HG03025 (cell line): ENCODE measurements around the gene CDV3.
"Not testable (repeated sequence)": the region's sequence is repeated elsewhere in the genome, so short reads cannot be mapped to it uniquely, and the experiment has no call there.

ENCODE experiments used
- ATAC-seq: cut with Tn5 transposase; IDR thresholded peaks from one replicate; pipeline ENCODE4 v1.9.1; 2021; ENCODE audit warnings: mild to moderate bottlenecking, moderate library complexity; ENCODE audit not compliant: unreplicated experiment, low FRiP score

The CDV3 gene

DNA sequence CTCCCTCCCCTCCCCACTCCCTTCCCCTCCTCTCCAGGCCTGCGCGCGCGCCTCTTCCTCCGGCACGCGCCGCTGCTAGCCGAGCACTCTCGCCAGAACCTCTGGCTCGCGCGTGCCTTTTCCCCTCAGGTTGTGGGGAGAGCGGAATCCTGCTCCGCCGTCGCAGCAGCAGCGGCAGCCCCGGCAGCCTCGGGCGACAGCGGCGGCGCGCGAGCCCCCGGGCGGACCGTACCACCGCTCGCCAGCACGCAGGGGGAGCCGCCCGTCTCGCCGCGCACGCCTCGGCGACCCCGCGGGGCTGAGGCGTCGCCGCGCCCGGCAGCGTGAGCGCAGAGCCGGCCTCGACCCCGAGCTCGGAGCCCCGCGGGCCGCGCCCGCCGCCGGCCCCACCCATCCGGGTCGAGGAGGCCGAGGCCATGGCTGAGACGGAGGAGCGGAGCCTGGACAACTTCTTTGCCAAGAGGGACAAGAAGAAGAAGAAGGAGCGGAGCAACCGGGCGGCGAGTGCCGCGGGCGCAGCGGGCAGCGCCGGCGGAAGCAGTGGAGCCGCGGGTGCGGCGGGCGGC lies at the start of gene CDV3:
TSS of gene CDV3 (plus strand) at position 58 of the 566 bp plus-strand sequence. CDS start at position 417, 359 bp downstream.
- peak; percentile 15 for ATAC-seq

DNA sequence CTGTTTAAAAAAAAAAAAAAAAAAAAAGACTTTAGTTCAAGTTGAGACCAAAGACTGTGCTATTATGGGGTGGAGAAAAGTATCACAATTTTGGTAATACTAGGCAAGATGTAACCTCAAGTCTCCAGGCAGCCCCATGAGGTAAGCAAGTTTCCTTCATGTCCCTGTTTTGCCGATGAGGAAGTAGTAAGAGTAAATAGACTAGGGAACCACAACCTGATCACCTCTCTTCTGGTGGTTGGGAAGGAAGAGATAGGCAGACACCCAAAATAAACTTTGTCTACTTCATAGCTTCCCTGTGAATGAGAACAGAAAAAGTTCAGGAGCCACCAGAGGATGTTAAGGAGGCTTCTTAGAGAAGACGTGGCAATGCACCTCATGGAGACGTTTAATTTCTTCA lies 49.7 kb upstream of the CDV3 start:
- ATAC-seq = not testable (repeated sequence)

- no peak for ATAC-seq
These were observed 48.1 kb upstream of the CDV3 start for GRCh38 chr3:133525435-133525834.

DNA sequence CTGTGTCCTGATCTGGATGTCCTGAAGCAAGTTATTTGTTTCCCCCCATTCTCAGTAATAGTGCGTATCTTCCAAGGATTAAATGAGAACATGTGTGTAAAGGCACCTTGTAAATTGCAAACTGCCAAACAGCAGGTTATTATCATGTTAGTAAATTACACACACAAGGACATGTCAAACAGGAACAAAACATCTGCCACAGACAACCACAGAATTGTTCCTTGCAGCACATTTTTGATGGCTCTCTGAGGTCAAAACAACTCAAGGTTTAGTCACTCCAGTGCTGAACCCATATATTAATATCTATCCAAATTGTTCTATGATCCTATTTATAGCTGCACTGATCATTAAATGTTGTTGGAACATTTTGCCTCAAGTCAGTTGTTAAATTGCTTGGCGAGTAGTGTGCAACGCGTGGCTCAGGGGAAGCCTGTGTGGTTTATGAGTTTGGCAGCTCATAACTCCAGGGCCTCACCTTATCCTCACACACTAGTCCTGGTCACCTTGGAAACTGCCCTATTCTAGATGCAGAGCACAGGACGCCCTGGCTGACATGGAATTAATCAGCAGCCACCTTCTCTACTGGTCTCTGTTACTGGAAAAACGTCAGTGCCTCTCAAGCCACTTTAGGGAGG lies 46.3 kb upstream of the CDV3 start:
- no peak for ATAC-seq

DNA sequence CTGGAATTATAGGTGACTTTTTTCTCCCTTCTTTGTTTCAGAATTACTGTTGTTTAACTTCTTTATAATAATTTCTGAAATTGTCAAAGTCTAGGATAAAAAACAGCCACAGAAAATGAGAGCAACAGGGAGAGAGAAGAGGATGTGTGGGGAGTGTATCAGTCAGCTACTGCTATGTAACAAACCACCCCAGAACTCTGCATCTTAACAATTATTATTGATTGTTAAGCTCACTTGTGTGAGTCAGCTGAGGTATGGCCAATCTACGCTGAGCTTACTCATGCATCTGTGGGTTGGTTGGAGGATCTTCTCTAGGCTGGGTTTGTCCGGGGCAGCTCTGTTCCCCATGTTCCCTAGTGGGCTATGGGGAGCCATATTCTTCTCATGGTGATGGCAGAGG lies 43.7 kb upstream of the CDV3 start:
- no peak for ATAC-seq

DNA sequence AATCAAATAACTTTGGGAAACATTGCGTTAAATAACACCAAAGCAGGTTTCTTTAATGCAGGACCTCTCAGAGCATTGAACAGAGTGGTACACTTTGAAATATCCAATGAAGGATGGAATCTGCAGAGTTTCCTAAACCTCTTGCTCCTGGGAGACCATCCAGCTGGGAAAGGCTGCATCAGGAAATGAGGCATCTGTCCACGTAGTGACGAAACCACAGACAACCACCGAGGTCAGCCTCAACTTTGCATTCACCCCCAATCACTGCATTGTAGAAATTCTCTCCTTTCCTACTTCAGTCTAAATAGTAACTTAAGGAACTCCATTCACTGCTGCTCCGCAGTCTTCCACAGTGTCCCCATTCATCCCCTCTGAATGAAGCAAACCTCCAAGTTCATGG lies 41.5 kb upstream of the CDV3 start:
- no peak for ATAC-seq

GRCh38 chr3:133532951-133533350 lies 40.5 kb upstream of the CDV3 start:
- no peak for ATAC-seq

DNA sequence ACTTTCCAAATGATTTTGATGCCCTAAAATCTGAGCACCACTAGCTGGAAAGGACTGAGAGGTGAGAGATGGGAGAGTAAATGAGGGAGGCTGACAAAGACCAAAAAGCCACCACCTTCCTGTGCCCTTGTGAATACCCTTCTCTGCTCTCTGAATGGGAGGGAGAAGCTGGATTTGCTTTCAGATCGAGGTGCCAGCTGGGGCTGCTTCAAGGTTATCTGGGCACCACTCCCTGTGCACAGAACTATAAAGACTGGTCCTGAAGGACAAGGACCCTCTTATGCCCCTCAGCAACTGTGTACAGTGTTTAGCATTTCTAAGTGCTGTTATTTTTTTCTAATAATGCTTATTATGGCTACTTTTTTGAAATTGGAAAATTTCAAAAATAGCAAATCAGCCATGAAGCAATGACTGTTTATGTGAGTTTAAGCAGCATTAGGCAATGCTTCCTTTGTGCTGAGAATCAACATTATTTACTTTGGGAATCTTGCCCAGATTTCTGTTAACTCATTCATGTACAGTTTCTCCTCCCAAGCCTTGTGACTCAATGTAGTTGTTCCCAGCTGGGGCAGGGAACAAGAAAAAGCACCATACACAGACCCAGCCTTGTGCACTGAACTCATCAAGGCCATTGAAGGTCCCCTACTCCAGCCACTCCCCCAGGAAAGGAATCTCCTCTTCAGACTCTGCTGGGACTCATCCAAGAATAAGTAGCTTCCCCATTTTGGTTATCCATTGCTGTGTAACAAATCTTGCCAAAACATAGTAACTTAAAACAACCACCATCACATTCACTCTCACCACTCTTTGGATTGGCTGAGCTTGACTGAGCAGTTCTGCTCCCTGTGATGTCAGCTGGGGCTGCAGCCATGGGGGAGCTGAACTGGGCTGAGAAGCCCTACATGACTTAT lies 37.3 kb upstream of the CDV3 start:
- ATAC-seq = no peak

- not testable (repeated sequence) for ATAC-seq
These were observed 36.4 kb upstream of the CDV3 start for GRCh38 chr3:133537131-133537530.

DNA sequence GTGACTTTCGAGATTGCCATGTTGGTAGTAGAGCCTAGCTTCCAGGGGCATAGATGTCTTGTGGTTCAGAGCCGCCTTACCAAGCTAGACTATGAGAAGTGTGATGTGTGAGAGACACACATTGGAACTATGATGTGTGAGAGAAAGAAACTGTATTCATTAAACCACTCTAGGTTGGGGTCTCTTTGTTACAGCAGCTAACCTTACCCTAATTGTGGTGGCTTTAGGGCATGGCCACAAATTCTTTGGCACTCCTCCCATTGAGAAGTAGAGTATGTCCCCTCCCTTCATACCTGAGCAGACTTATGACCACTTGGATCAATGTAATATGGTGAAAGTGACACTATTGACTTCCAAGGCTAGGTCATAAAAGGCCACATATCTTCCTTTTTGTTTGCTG lies 35.3 kb upstream of the CDV3 start:
- no peak for ATAC-seq

GRCh38 chr3:133540896-133541674 lies 32.4 kb upstream of the CDV3 start:
- ATAC-seq = no peak

DNA sequence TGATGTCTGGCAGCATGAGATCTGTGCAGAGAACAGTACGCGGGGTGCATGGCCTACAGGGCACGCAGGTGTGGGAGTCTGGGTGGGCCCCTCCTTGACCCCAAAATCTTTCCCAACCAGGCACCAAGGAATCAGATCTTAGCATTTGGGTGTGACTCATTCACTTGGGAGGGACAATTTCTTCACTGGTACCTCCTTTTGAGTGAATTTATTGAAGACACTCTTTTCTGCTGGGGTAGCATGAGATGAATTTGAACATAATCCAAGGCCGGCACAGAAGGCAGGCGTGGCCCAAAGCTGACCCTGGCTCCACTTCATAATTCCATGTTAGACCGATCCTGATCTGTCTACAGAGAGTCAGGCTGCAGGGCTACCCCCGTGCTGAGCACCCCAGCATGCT lies 30.6 kb upstream of the CDV3 start:
- ATAC-seq = no peak

- ATAC-seq = not testable (repeated sequence)
These were observed 28.5 kb upstream of the CDV3 start for GRCh38 chr3:133544983-133545382.

- ATAC-seq = no peak
These were observed 25.9 kb upstream of the CDV3 start for GRCh38 chr3:133547432-133548041.

DNA sequence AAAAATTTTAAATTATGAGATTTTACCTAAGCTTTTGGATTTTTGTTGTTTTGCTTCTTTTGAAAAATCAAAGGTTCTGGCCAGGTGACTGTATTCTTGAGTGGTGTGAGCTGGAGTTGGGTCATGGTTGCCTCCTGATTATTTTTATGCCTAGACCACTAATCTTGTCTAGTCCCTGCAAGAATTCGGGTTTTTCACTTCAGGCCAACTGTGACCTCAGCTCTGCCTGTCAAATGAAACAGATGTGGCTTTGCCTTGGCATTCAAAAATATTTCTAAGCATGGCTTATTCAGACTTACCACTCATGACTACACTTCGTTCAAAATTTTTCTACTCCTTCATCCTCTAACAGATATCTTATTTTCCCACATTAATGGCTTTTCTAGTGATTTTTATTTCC lies 25.4 kb upstream of the CDV3 start:
- ATAC-seq = no peak

- ATAC-seq = no peak
These were observed 23.9 kb upstream of the CDV3 start for GRCh38 chr3:133549565-133549964.

GRCh38 chr3:133551589-133551988 lies 21.9 kb upstream of the CDV3 start:
- ATAC-seq = not testable (repeated sequence)

GRCh38 chr3:133561679-133562078 lies 11.8 kb upstream of the CDV3 start:
- no peak for ATAC-seq

GRCh38 chr3:133562376-133562775 lies 11.1 kb upstream of the CDV3 start:
- ATAC-seq = no peak

- ATAC-seq = no peak
These were observed 10.3 kb upstream of the CDV3 start for GRCh38 chr3:133563186-133563591.
